B cell (primary cell): Measurements from ENCODE around the gene NKIRAS2. TPM values are rescaled to one million over a fixed set of nuclear protein-coding genes. Genes with fewer than 3 reads are reported as not detected.

Source experiments
- ATAC-seq: fragments of 200-7000 bp; cut with Tn5 transposase; one replicate; pipeline ENCODE4 v1.10.0; 2021; ENCODE audit warnings: low read depth, mild to moderate bottlenecking, moderate number of reproducible peaks, moderate library complexity
- CTCF ChIA-PET: fragments of 350-600 bp; sonication (Branson Sonifier 250); formaldehyde crosslinking; loops from one replicate; lab custom pipeline; 2021; ENCODE audit warnings: antibody characterized with exemption, inconsistent platforms; lab: Charles Lee
- POLR2A ChIA-PET: fragments of 350-600 bp; sonication (Branson Sonifier 250); formaldehyde crosslinking; loops from one replicate; lab custom pipeline; 2021; ENCODE audit warnings: antibody characterized with exemption; lab: Charles Lee
- DNase-seq: peaks from one replicate; pipeline ENCODE4 v3.0.0; 2013
- H2AFZ ChIP-seq: 2 replicates; pipeline ENCODE4 v1.6.1; 2012; ENCODE audit warnings: mild to moderate bottlenecking, low read depth, low read length; ENCODE audit not compliant: insufficient read depth, poor library complexity, severe bottlenecking
- H3K27ac ChIP-seq, 2 donors: 1 replicate in 1 of 2; 2 replicates in 1 of 2; pipeline ENCODE4 v1.5.1; 2012 to 2013; ENCODE audit warnings: low read length in 2 of 2, mild to moderate bottlenecking in 2 of 2, moderate library complexity in 1 of 2
- H3K27me3 ChIP-seq, 4 experiments: fragments of 200-600 bp in 1 of 4; sonication (generic) in 1 of 4; replicated peaks in 1 of 4; 1 replicate in 2 of 4; 2 replicates in 2 of 4; pipeline versions ENCODE4 v1.6.1 to v1.7.0; 2013 to 2016; ENCODE audit warnings: low read length in 3 of 4, mild to moderate bottlenecking in 2 of 4, mixed read lengths in 1 of 4, moderate library complexity in 1 of 4; ENCODE audit not compliant: insufficient read depth in 4 of 4, control insufficient read depth in 3 of 4; ENCODE audit errors: control extremely low read depth in 1 of 4
- H3K36me3 ChIP-seq, 2 experiments: replicated peaks in 1 of 2; 1 replicate in 1 of 2; 2 replicates in 1 of 2; pipeline versions ENCODE4 v1.6.1 to v1.7.1; 2013; ENCODE audit warnings: low read length in 1 of 2; ENCODE audit not compliant: insufficient read depth in 2 of 2, control insufficient read depth in 1 of 2; ENCODE audit errors: control extremely low read depth in 1 of 2, extremely low read depth in 1 of 2
- H3K4me1 ChIP-seq, 2 donors: fragments of 200-600 bp in 1 of 2; sonication (generic) in 1 of 2; 1 replicate in 1 of 2; 2 replicates in 1 of 2; pipeline versions ENCODE4 v1.5.1 to v1.6.1; 2013 to 2017; ENCODE audit warnings: low read length in 2 of 2; ENCODE audit not compliant: control insufficient read depth in 2 of 2, insufficient read depth in 2 of 2
- H3K4me2 ChIP-seq: replicated peaks from 2 replicates; pipeline ENCODE3; 2012; ENCODE audit warnings: mild to moderate bottlenecking, low read depth, low read length; ENCODE audit not compliant: poor library complexity, severe bottlenecking
- H3K4me3 ChIP-seq, 5 experiments: fragments of 200-600 bp in 1 of 5; sonication (generic) in 1 of 5; 1 replicate in 3 of 5; 2 replicates in 2 of 5; pipeline versions ENCODE4 v1.5.1 to v1.7.0; 2011 to 2016; ENCODE audit warnings: low read length in 4 of 5, mild to moderate bottlenecking in 4 of 5, low read depth in 2 of 5, control low read depth in 1 of 5, moderate library complexity in 1 of 5; ENCODE audit not compliant: insufficient read depth in 1 of 5; ENCODE audit errors: control extremely low read depth in 1 of 5, extremely low read depth in 1 of 5
- H3K79me2 ChIP-seq: fragments of 200-600 bp; sonication (generic); one replicate; pipeline ENCODE4 v1.6.0; 2016; ENCODE audit warnings: low read length; ENCODE audit not compliant: control insufficient read depth, insufficient read depth
- H3K9ac ChIP-seq: fragments of 200-600 bp; sonication (generic); 2 replicates; pipeline ENCODE4 v1.6.1; 2017; ENCODE audit warnings: mild to moderate bottlenecking, low read length, moderate library complexity
- H3K9me3 ChIP-seq, 3 donors: one replicate each; pipeline versions ENCODE4 v1.6.1 to v1.7.1; 2013; ENCODE audit warnings: low read length in 2 of 3; ENCODE audit not compliant: control insufficient read depth in 2 of 3, insufficient read depth in 1 of 3; ENCODE audit errors: control extremely low read depth in 1 of 3
- H4K20me1 ChIP-seq: 2 replicates; pipeline ENCODE4 v1.6.0; 2012; ENCODE audit warnings: mild to moderate bottlenecking, low read length; ENCODE audit not compliant: insufficient read depth, control insufficient read depth, poor library complexity, severe bottlenecking
- H3K27ac Mint-ChIP-seq: one replicate; pipeline ENCODE4 v1.8.0; 2021; ENCODE audit warnings: mixed read lengths
- H3K27me3 Mint-ChIP-seq: one replicate; pipeline ENCODE4 v1.8.0; 2021; ENCODE audit warnings: mixed read lengths
- H3K4me1 Mint-ChIP-seq: one replicate; pipeline ENCODE4 v1.8.0; 2021; ENCODE audit warnings: mixed read lengths
- H3K4me3 Mint-ChIP-seq: one replicate; pipeline ENCODE4 v1.8.0; 2021; ENCODE audit warnings: mixed read lengths
- H3K9me3 Mint-ChIP-seq: one replicate; pipeline ENCODE4 v1.8.0; 2022; ENCODE audit warnings: mixed read lengths; ENCODE audit not compliant: insufficient read depth
- EZH2 ChIP-seq: IDR thresholded peaks from 2 replicates; pipeline ENCODE4 v1.6.1; 2012; ENCODE audit warnings: borderline replicate concordance, low read depth, mild to moderate bottlenecking, moderate library complexity, low read length; ENCODE audit not compliant: insufficient read depth, poor library complexity, severe bottlenecking
- WGBS: methylation state at CpG from one replicate; pipeline ENCODE4 v1.1.5; 2013; ENCODE audit warnings: missing lambda C conversion rate; ENCODE audit not compliant: insufficient coverage; 5-methylcytosine and 5-hydroxymethylcytosine counted together
- intact Hi-C: fragments of 100-400 bp; cut with micrococcal nuclease; formaldehyde crosslinking; loops from one replicate; pipeline ENCODE4 v1.10.0; 2022
- polyA plus RNA-seq: library from polyadenylated mRNA; depleted of rRNA; stranded (reverse); fragments of >200 nt; gene quantifications from 2 replicates; pipeline ENCODE4 v1.2.3, GENCODE V29; 2012
- total RNA-seq, 2 donors: library from RNA; stranded (reverse); fragments of 120-200 nt in 1 of 2; gene quantifications; 1 replicate in 1 of 2; 2 replicates in 1 of 2; pipeline versions ENCODE4 v1.2.3 to v1.2.4, GENCODE V29; 2013 to 2022
- TF ChIP-seq, protein P1 (sequence below): fragments of 200-600 bp; IDR thresholded peaks from one replicate; pipeline ENCODE4 v1.8.0; 2022; ENCODE audit warnings: antibody characterized with exemption, mild to moderate bottlenecking

The NKIRAS2 gene
- total and polyA plus RNA-seq, 2 donors (not counting 1 experiment from before 2014, with no cell fraction given) = 22.0 to 29.2 TPM

DNA sequence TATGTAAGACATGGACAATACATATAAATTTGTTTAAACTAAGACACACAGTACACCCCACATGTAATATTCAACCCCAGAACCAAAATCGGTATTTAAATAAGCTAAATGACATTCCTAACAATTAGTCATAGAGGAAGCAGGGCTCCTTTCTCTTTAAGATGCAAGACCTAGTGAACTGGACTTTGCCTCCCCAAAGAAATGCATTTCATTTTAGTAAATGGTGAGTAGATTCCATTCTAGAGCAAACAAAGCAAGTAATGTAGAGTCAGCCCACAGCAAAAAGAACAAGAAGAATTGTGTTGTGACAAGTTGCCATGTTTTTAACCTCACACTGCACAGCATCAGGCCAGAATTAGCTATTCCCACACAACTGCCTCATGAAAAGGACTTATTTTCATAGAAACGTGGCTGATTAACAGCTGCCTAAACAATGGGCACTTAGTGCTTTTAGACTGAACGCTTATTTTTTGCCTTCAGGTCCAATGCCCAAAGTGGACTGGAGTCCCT, 17.0 kb upstream of the NKIRAS2 start:
- Histone ChIP-seq H3K4me1 (no peaks in the 10 kb centered on the region), H3K79me2 (peaks cover 70% of the 10 kb centered on the region), H3K9me3 (no peaks in the 10 kb centered on the region), H3K27me3 (no peaks in the 10 kb centered on the region), H3K4me3 (no peak overlapping the region), H3K36me3 (peaks cover 13 to 51% of the 10 kb centered on the region in 2 experiments), H3K27ac (no peak overlapping the region), H4K20me1 (peaks cover 63% of the 10 kb centered on the region), H2AFZ (no peak overlapping the region), H3K9ac (no peak overlapping the region), H3K4me2 (no peak overlapping the region)
- DNase-seq (no peak), ATAC-seq (no peak)
- Mint-ChIP-seq H3K4me1 (peaks cover 16% of the 10 kb centered on the region), H3K27me3 (no peaks in the 10 kb centered on the region), H3K9me3 (no peaks in the 10 kb centered on the region), H3K27ac (no peak overlapping the region), H3K4me3 (no peak overlapping the region)
- intact Hi-C loops = no loop called here
- TF ChIP-seq, protein P1, sequence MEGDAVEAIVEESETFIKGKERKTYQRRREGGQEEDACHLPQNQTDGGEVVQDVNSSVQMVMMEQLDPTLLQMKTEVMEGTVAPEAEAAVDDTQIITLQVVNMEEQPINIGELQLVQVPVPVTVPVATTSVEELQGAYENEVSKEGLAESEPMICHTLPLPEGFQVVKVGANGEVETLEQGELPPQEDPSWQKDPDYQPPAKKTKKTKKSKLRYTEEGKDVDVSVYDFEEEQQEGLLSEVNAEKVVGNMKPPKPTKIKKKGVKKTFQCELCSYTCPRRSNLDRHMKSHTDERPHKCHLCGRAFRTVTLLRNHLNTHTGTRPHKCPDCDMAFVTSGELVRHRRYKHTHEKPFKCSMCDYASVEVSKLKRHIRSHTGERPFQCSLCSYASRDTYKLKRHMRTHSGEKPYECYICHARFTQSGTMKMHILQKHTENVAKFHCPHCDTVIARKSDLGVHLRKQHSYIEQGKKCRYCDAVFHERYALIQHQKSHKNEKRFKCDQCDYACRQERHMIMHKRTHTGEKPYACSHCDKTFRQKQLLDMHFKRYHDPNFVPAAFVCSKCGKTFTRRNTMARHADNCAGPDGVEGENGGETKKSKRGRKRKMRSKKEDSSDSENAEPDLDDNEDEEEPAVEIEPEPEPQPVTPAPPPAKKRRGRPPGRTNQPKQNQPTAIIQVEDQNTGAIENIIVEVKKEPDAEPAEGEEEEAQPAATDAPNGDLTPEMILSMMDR = no peak
- no peak for TF ChIP-seq EZH2
- POLR2A ChIA-PET = interaction anchor here (1.6 kb wide), 1 partner anchor 15 kb away, joined by 4 read pairs; the partner anchor contains the start of gene DNAJC7
- CTCF ChIA-PET = interaction anchor here (0.8 to 1.6 kb wide), 4 partner anchors 11 to 40 kb away, joined by 4 read pairs; partner anchors contain the start of gene NKIRAS2
- 89% methylated on average over 2 of the region's 3 CpGs for WGBS

DNA sequence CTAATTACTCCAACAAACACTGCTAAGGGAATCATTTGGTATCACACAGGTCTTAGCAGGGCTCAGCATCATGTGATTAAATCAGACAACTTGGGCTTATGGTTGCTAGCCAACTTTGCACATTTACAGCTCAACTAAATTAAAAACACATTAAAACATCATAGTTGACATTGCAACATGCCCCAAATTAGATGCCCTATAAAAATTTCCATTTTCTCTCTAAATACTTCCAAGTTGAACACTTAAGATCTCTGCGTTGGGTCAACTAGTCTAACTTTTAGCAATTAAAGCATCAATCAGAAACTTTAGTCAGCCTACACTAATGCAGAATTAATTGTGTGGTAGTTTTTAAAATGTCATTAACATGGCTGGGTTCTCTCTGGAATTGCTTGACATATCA, 14.7 kb upstream of the NKIRAS2 start:
- CTCF ChIA-PET = interaction anchor here (1.3 kb wide), 1 partner anchor 12 kb away, joined by 5 read pairs; the partner anchor contains the start of gene DNAJC7
- H3K4me2 ChIP-seq = no peak overlapping the region
- H3K4me1 ChIP-seq = peaks cover 0 to 8% of the 10 kb centered on the region in 2 donors
- ATAC-seq (no peak), DNase-seq (no peak)
- H3K36me3 ChIP-seq = peaks cover 8 to 43% of the 10 kb centered on the region in 2 experiments
- TF ChIP-seq, protein P1 = no peak
- TF ChIP-seq EZH2 = no peak
- no peaks in the 10 kb centered on the region for H3K9me3 ChIP-seq
- H2AFZ ChIP-seq = no peak overlapping the region
- intact Hi-C loops = no loop called here
- no peaks in the 10 kb centered on the region for H3K27me3 ChIP-seq
- peaks cover 93% of the 10 kb centered on the region for H3K79me2 ChIP-seq
- Mint-ChIP-seq H3K9me3 (no peaks in the 10 kb centered on the region), H3K4me1 (peaks cover 22% of the 10 kb centered on the region), H3K27ac (no peak overlapping the region), H3K4me3 (no peak overlapping the region), H3K27me3 (no peaks in the 10 kb centered on the region)
- H3K27ac ChIP-seq = no peak overlapping the region
- POLR2A ChIA-PET = no interaction called here
- H3K4me3 ChIP-seq = no peak overlapping the region
- WGBS = no CpG with 5 or more reads among the region's 1 CpG
- peaks cover 82% of the 10 kb centered on the region for H4K20me1 ChIP-seq
- H3K9ac ChIP-seq = no peak overlapping the region
